HG02870 (cell line): ENCODE measurements around the gene C10orf105.

Source experiments
- ATAC-seq: cut with Tn5 transposase; IDR thresholded peaks from one replicate; pipeline ENCODE4 v1.9.1; 2021; ENCODE audit warnings: mild to moderate bottlenecking, moderate library complexity; ENCODE audit not compliant: unreplicated experiment

The C10orf105 gene

GRCh38 chr10:71717551-71717951 lies 2.0 kb downstream of the C10orf105 start:
- no peak for ATAC-seq

GRCh38 chr10:71717056-71717455 lies 2.5 kb downstream of the C10orf105 start:
- ATAC-seq: no peak

- no peak for ATAC-seq
Measured at GRCh38 chr10:71716426-71716825, 3.2 kb downstream of the C10orf105 start.

- no peak for ATAC-seq
Measured at GRCh38 chr10:71715860-71716259, 3.7 kb downstream of the C10orf105 start.

GRCh38 chr10:71715026-71715425 lies 4.6 kb downstream of the C10orf105 start:
- no peak for ATAC-seq

- no peak for ATAC-seq
Measured at GRCh38 chr10:71714592-71714991, 5.0 kb downstream of the C10orf105 start.

- no peak for ATAC-seq
Measured at GRCh38 chr10:71714031-71714410, 5.6 kb downstream of the C10orf105 start.

GRCh38 chr10:71713135-71714030 lies 6.2 kb downstream of the C10orf105 start:
- ATAC-seq: no peak

- no peak for ATAC-seq
Measured at GRCh38 chr10:71712572-71713134, 6.9 kb downstream of the C10orf105 start.

GRCh38 chr10:71712170-71712569 lies 7.4 kb downstream of the C10orf105 start:
- ATAC-seq: no peak

- no peak for ATAC-seq
Measured at GRCh38 chr10:71711052-71711623, 8.4 kb downstream of the C10orf105 start.

- no peak for ATAC-seq
Measured at GRCh38 chr10:71710519-71710918, 9.1 kb downstream of the C10orf105 start.

- ATAC-seq: no peak
Measured at GRCh38 chr10:71708897-71709882, 10.4 kb downstream of the C10orf105 start.

- ATAC-seq: no peak
Measured at GRCh38 chr10:71708301-71708703, 11.3 kb downstream of the C10orf105 start.

GRCh38 chr10:71707240-71707789 lies 12.3 kb downstream of the C10orf105 start:
- ATAC-seq: no peak

GRCh38 chr10:71706216-71707121 lies 13.1 kb downstream of the C10orf105 start:
- ATAC-seq: no peak

- no peak for ATAC-seq
Measured at GRCh38 chr10:71705582-71705981, 14.0 kb downstream of the C10orf105 start.

- no peak for ATAC-seq
Measured at GRCh38 chr10:71704816-71705215, 14.8 kb downstream of the C10orf105 start.

GRCh38 chr10:71703577-71703976 lies 16.0 kb downstream of the C10orf105 start:
- no peak for ATAC-seq
